HEK293 (cell line): Measurements from ENCODE around the gene ELANE.
A peak's percentile ranks its signal among the peaks of the same experiment; 100 is the strongest.

ENCODE experiments used
- CTCF ChIA-PET: fragments of 350-600 bp; formaldehyde crosslinking; extraction: SDS; loops from one replicate; lab custom pipeline; 2021; ENCODE audit warnings: antibody characterized with exemption; lab: Yijun Ruan, JAX
- POLR2A ChIA-PET: fragments of 300-600 bp; formaldehyde crosslinking; extraction: SDS; loops from one replicate; lab custom pipeline; 2020; ENCODE audit warnings: antibody characterized with exemption, inconsistent platforms; lab: Yijun Ruan, JAX
- H3K27ac ChIP-seq: fragments of 200-500 bp; sonication (Bioruptor generic); 2 replicates; pipeline ENCODE4 v1.5.1; 2014; ENCODE audit warnings: low read depth, low read length, control low read depth, inconsistent platforms; ENCODE audit errors: extremely low read depth
- H3K36me3 ChIP-seq, 2 experiments: fragments of 200-500 bp in 1 of 2; sonication (Bioruptor generic) in 1 of 2; 1 replicate in 1 of 2; 2 replicates in 1 of 2; pipeline ENCODE4 v1.5.1; 2014 to 2017; ENCODE audit warnings: inconsistent platforms in 2 of 2, low read length in 2 of 2; ENCODE audit not compliant: control insufficient read depth in 2 of 2, insufficient read depth in 1 of 2
- H3K4me1 ChIP-seq: fragments of 200-500 bp; sonication (Bioruptor generic); 2 replicates; pipeline ENCODE4 v1.5.1; 2014; ENCODE audit warnings: mild to moderate bottlenecking, low read length, inconsistent platforms; ENCODE audit not compliant: control insufficient read depth, insufficient read depth
- H3K4me3 ChIP-seq: 2 replicates; pipeline ENCODE4 v1.5.1; 2011; ENCODE audit warnings: low read depth, mild to moderate bottlenecking, control low read depth, low read length, moderate library complexity
- H3K9me3 ChIP-seq: fragments of 200-500 bp; sonication (Bioruptor generic); 2 replicates; pipeline ENCODE4 v1.5.1; 2014; ENCODE audit warnings: low read depth, low read length, inconsistent platforms; ENCODE audit not compliant: control insufficient read depth, insufficient read depth
- BCL11A ChIP-seq: fragments of 450-650 bp; formaldehyde crosslinking; IDR thresholded peaks from 2 replicates; pipeline ENCODE4 v1.5.1; 2016; ENCODE audit warnings: low read depth, missing biosample characterization, missing genetic modification characterization
- HOXD13 ChIP-seq: sonication (generic); formaldehyde crosslinking; IDR thresholded peaks from 2 replicates; pipeline ENCODE4 v1.8.0; 2022; ENCODE audit warnings: missing genetic modification reagents, borderline replicate concordance
- KLF1 ChIP-seq: fragments of 450-650 bp; formaldehyde crosslinking; IDR thresholded peaks from 2 replicates; pipeline ENCODE4 v1.5.1; 2016; ENCODE audit warnings: missing biosample characterization, missing genetic modification characterization
- MEIS1 ChIP-seq: sonication (generic); formaldehyde crosslinking; IDR thresholded peaks from 2 replicates; pipeline ENCODE4 v1.8.1; 2022; ENCODE audit warnings: missing genetic modification reagents, mild to moderate bottlenecking, borderline replicate concordance
- ZBTB26 ChIP-seq: fragments of 450-650 bp; formaldehyde crosslinking; optimal IDR thresholded peaks from 2 replicates; pipeline ENCODE3; 2016; ENCODE audit warnings: missing biosample characterization, mild to moderate bottlenecking, missing genetic modification characterization
- ZFP69B ChIP-seq: fragments of 450-650 bp; formaldehyde crosslinking; IDR thresholded peaks from 2 replicates; pipeline ENCODE4 v1.5.1; 2016; ENCODE audit warnings: missing biosample characterization, missing genetic modification characterization
- ZNF112 ChIP-seq: fragments of 450-650 bp; formaldehyde crosslinking; IDR thresholded peaks from 2 replicates; pipeline ENCODE4 v1.5.0; 2017; ENCODE audit warnings: missing biosample characterization, missing genetic modification characterization
- ZNF138 ChIP-seq: fragments of 450-650 bp; formaldehyde crosslinking; IDR thresholded peaks from 2 replicates; pipeline ENCODE4 v1.5.1; 2016; ENCODE audit warnings: missing biosample characterization, missing genetic modification characterization, borderline replicate concordance
- ZNF2 ChIP-seq: fragments of 450-650 bp; formaldehyde crosslinking; IDR thresholded peaks from 2 replicates; pipeline ENCODE4 v1.5.1; 2016; ENCODE audit warnings: missing biosample characterization, missing genetic modification characterization
- ZNF202 ChIP-seq: fragments of 450-650 bp; formaldehyde crosslinking; IDR thresholded peaks from 2 replicates; pipeline ENCODE4 v1.5.1; 2016; ENCODE audit warnings: missing biosample characterization, missing genetic modification characterization, borderline replicate concordance
- ZNF292 ChIP-seq: fragments of 450-650 bp; formaldehyde crosslinking; IDR thresholded peaks from 2 replicates; pipeline ENCODE4 v1.5.1; 2016; ENCODE audit warnings: low read depth, missing biosample characterization, missing genetic modification characterization, borderline replicate concordance
- ZNF335 ChIP-seq: fragments of 450-650 bp; formaldehyde crosslinking; conservative IDR thresholded peaks from 2 replicates; pipeline ENCODE4 v1.5.1; 2016; ENCODE audit warnings: missing biosample characterization, missing genetic modification characterization
- ZNF341 ChIP-seq: fragments of 450-650 bp; formaldehyde crosslinking; IDR thresholded peaks from 2 replicates; pipeline ENCODE4; 2016; ENCODE audit warnings: low read depth, missing biosample characterization, missing genetic modification characterization
- ZNF416 ChIP-seq: fragments of 450-650 bp; formaldehyde crosslinking; IDR thresholded peaks from 2 replicates; pipeline ENCODE4 v1.5.1; 2016; ENCODE audit warnings: missing biosample characterization, missing genetic modification characterization
- ZNF501 ChIP-seq: fragments of 450-650 bp; formaldehyde crosslinking; IDR thresholded peaks from 2 replicates; pipeline ENCODE4 v1.5.1; 2016; ENCODE audit warnings: missing biosample characterization, missing genetic modification characterization
- ZNF513 ChIP-seq: fragments of 450-650 bp; IDR thresholded peaks from 2 replicates; pipeline ENCODE4 v1.5.1; 2018; ENCODE audit warnings: missing biosample characterization, missing genetic modification characterization
- ZNF514 ChIP-seq: fragments of 450-650 bp; formaldehyde crosslinking; IDR thresholded peaks from 2 replicates; pipeline ENCODE4 v1.5.1; 2016; ENCODE audit warnings: missing biosample characterization, missing genetic modification characterization
- ZNF624 ChIP-seq: fragments of 450-650 bp; formaldehyde crosslinking; IDR thresholded peaks from 2 replicates; pipeline ENCODE4 v1.5.1; 2017; ENCODE audit warnings: missing biosample characterization, missing genetic modification characterization
- ZNF626 ChIP-seq: fragments of 450-650 bp; sonication (Bioruptor Pico); formaldehyde crosslinking; IDR thresholded peaks from 2 replicates; pipeline ENCODE4 v1.5.1; 2018; ENCODE audit warnings: missing biosample characterization, missing genetic modification characterization, inconsistent platforms
- TF ChIP-seq, protein P1 (sequence below): fragments of 450-650 bp; formaldehyde crosslinking; IDR thresholded peaks from 2 replicates; pipeline ENCODE4 v1.5.1; 2016; ENCODE audit warnings: missing biosample characterization, missing genetic modification characterization

Gene ELANE

GRCh38 chr19:805166-805551, 46.9 kb upstream of the ELANE start:
- no peak overlapping the region for H3K4me3 ChIP-seq
- H3K36me3 ChIP-seq = peaks cover 24 to 98% of the 10 kb centered on the region in 2 experiments; a peak in 2 of 3 replicates
- peak overlapping the region; percentile 8; the same call in 1 of the 2 replicates for H3K27ac ChIP-seq
- POLR2A ChIA-PET = no interaction called here
- CTCF ChIA-PET = interaction anchor here (1.2 kb wide), 1 partner anchor 34 kb away, joined by 6 read pairs; no protein-coding TSS in a partner anchor
- TF ChIP-seq ZNF514 (tag by site-specific recombination) (no peak), ZNF202 (tag by site-specific recombination) (no peak), ZNF138 (tag by site-specific recombination) (no peak), ZNF416 (tag by site-specific recombination) (no peak), BCL11A (tag by site-specific recombination) (no peak), ZNF513 (no peak), MEIS1 (CRISPR knock-in tag) (no peak), ZNF341 (no peak), KLF1 (tag by site-specific recombination) (no peak), ZNF292 (tag by site-specific recombination) (no peak), ZNF2 (tag by site-specific recombination) (no peak), ZNF626 (tag by site-specific recombination) (no peak), HOXD13 (no peak), ZNF112 (no peak), ZFP69B (no peak), ZNF335 (tag by site-specific recombination) (no peak), ZNF501 (tag by site-specific recombination) (no peak), ZNF624 (tag by site-specific recombination) (no peak), ZBTB26 (tag by site-specific recombination) (no peak)
- TF ChIP-seq, all 188 proteins: peak for 0
- Histone ChIP-seq H3K9me3 (no peaks in the 10 kb centered on the region), H3K4me1 (peaks cover 23% of the 10 kb centered on the region)

- ChIA-PET POLR2A (interaction anchor here (0.6 kb wide), 1 partner anchor 19 kb away, joined by 5 read pairs; no protein-coding TSS in a partner anchor), CTCF (interaction anchor here (1.2 kb wide), 1 partner anchor 35 kb away, joined by 6 read pairs; no protein-coding TSS in a partner anchor)
- Histone ChIP-seq H3K9me3 (no peaks in the 10 kb centered on the region), H3K4me1 (peaks cover 19% of the 10 kb centered on the region), H3K36me3 (peaks cover 25 to 98% of the 10 kb centered on the region in 2 experiments; a peak in 2 of 3 replicates), H3K4me3 (no peak overlapping the region), H3K27ac (peak overlapping the region; percentile 8; the same call in 1 of the 2 replicates)
- TF ChIP-seq ZNF514 (tag by site-specific recombination) = no peak
- TF ChIP-seq, protein P1, sequence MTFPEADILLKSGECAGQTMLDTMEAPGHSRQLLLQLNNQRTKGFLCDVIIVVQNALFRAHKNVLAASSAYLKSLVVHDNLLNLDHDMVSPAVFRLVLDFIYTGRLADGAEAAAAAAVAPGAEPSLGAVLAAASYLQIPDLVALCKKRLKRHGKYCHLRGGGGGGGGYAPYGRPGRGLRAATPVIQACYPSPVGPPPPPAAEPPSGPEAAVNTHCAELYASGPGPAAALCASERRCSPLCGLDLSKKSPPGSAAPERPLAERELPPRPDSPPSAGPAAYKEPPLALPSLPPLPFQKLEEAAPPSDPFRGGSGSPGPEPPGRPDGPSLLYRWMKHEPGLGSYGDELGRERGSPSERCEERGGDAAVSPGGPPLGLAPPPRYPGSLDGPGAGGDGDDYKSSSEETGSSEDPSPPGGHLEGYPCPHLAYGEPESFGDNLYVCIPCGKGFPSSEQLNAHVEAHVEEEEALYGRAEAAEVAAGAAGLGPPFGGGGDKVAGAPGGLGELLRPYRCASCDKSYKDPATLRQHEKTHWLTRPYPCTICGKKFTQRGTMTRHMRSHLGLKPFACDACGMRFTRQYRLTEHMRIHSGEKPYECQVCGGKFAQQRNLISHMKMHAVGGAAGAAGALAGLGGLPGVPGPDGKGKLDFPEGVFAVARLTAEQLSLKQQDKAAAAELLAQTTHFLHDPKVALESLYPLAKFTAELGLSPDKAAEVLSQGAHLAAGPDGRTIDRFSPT (tag by site-specific recombination) = peak; percentile 42; the same call in 1 of the 2 replicates
Measured at GRCh38 chr19:805600-806550, 46.2 kb upstream of the ELANE start.
